Measurements from ENCODE around the gene TDP1. TPM values are rescaled to one million over a fixed set of nuclear protein-coding genes. Genes with fewer than 3 reads are reported as not detected.
"Not testable (repeated sequence)": the region's sequence is repeated elsewhere in the genome, so short reads cannot be mapped to it uniquely, and the experiment has no call there.

Gene TDP1
- total and polyA plus RNA-seq, 9 of the 15 experiments (the other 6 are each of a cell fraction or from before 2014, with no cell fraction given) = 21.4 to 41.6 (median 32.3) TPM

DNA sequence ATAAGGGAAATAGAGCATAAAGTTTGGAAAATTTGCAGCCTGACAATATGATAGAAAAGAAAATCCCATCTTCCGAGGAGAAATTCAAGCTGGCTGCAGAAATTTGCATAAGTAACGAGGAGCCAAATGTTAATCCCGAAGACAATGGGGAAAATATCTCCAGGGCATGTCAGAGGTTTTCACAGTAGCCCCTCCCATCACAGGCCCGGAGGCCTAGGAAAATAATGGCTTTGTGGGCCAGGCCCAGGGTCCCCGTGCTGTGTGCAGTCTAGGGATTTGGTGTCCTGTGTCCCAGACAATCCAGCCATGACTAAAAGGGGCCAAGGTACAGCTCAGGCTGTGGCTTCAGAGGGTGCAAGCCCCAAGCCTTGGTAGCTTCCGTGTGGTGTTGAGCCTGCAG is 133.8 kb downstream of the TDP1 start:
- CTCF ChIA-PET (ENCODE audit: low intra/inter-chr PET ratio); BruUV-seq (replicated peaks); H3K9me3 ChIP-seq (replicated peaks; ENCODE audit: control insufficient read depth, insufficient read depth, low read depth, low read length); H3K27me3 ChIP-seq (ENCODE audit: control insufficient read depth in 2 of 2, insufficient read depth in 2 of 2, low read length in 2 of 2); POLR2A ChIA-PET; H3K27ac ChIP-seq (ENCODE audit: extremely low read depth, low read depth, low read length); H3K36me3 ChIP-seq (ENCODE audit: control insufficient read depth, insufficient read depth, low read length); H3K9me1 ChIP-seq (ENCODE audit: control insufficient read depth, insufficient read depth, low read length); H4K20me1 ChIP-seq (replicated peaks; ENCODE audit: control insufficient read depth, insufficient read depth, low read length); FAIRE-seq; H3K4me3 ChIP-seq; in situ Hi-C loops (cut with MboI); H2AFZ ChIP-seq (ENCODE audit: low read depth, low read length); H3K4me2 ChIP-seq (ENCODE audit: insufficient read depth, low read length); H3K79me2 ChIP-seq (ENCODE audit: control insufficient read depth, insufficient read depth, low read length); H3K4me1 ChIP-seq (replicated peaks in 1 of 2; ENCODE audit: control insufficient read depth in 2 of 2, insufficient read depth in 2 of 2, low read length in 2 of 2); DNase-seq (ENCODE audit: extremely low read depth in 1 of 4, low spot score in 3 of 4); H3K9ac ChIP-seq (ENCODE audit: insufficient read depth in 1 of 2, low read depth in 2 of 2, low read length in 2 of 2); ATAC-seq; intact Hi-C loops (cut with micrococcal nuclease): not testable (repeated sequence)
- WGBS (ENCODE audit: insufficient coverage, low coverage, missing lambda C conversion rate) = 4% methylated on average over 5 of the region's 6 CpGs

DNA sequence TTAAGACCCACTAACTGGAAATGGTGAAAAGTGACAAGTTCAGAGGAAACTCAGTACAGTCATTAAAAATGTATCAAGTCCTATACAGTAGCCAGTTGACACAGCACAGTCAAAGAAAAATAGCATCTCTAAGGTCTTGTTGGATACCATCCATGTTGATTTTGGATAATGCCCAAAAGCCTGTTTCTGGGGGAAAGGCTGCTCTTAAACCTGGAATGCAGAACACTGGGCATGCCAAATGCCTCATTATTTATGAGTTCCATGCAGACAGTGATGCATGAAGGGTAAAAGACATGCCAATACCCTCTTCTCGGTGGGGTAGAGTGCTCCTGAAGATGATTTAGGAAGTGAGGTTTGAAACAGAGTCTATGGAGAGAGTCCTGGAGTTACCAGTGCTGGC is 135.7 kb downstream of the TDP1 start:
- H3K9ac ChIP-seq (ENCODE audit: insufficient read depth in 1 of 2, low read depth in 2 of 2, low read length in 2 of 2) = no peak overlapping the region
- no peaks in the 10 kb centered on the region for H4K20me1 ChIP-seq (replicated peaks; ENCODE audit: control insufficient read depth, insufficient read depth, low read length)
- H3K27me3 ChIP-seq (ENCODE audit: control insufficient read depth in 2 of 2, insufficient read depth in 2 of 2, low read length in 2 of 2) = no peaks in the 10 kb centered on the region
- in situ Hi-C loops (cut with MboI) = no loop called here
- ATAC-seq (no peak), DNase-seq (ENCODE audit: extremely low read depth in 1 of 4, low spot score in 3 of 4) (no peak), FAIRE-seq (no peak)
- WGBS (ENCODE audit: insufficient coverage, low coverage, missing lambda C conversion rate) = 0% methylated on average over 1 of the region's 1 CpG
- H2AFZ ChIP-seq (ENCODE audit: low read depth, low read length) = no peak overlapping the region
- no peaks in the 10 kb centered on the region for H3K4me1 ChIP-seq (replicated peaks in 1 of 2; ENCODE audit: control insufficient read depth in 2 of 2, insufficient read depth in 2 of 2, low read length in 2 of 2)
- ChIA-PET POLR2A (no interaction called here), CTCF (ENCODE audit: low intra/inter-chr PET ratio) (no interaction called here)
- no peaks in the 10 kb centered on the region for H3K9me1 ChIP-seq (ENCODE audit: control insufficient read depth, insufficient read depth, low read length)
- no peaks in the 10 kb centered on the region for H3K79me2 ChIP-seq (ENCODE audit: control insufficient read depth, insufficient read depth, low read length)
- H3K4me2 ChIP-seq (ENCODE audit: insufficient read depth, low read length) = no peak overlapping the region
- intact Hi-C loops (cut with micrococcal nuclease) = no loop called here
- no TSS peak for BruUV-seq (replicated peaks)
- H3K9me3 ChIP-seq (replicated peaks; ENCODE audit: control insufficient read depth, insufficient read depth, low read depth, low read length) = no peaks in the 10 kb centered on the region
- TF ChIP-seq UBTF (IDR thresholded peaks at IDR 0.05; ENCODE audit: borderline replicate concordance in 1 of 2, low read depth in 2 of 2, low read length in 2 of 2) (no peak), LARP7 (IDR thresholded peaks at IDR 0.05) (no peak), TGIF2 (CRISPR knock-in tag; IDR thresholded peaks at IDR 0.05) (no peak), RBFOX2 (IDR thresholded peaks at IDR 0.05; ENCODE audit: low read depth, low read length) (no peak), ZKSCAN3 (CRISPR knock-in tag; IDR thresholded peaks at IDR 0.05) (no peak)
- TF ChIP-seq, protein P1, sequence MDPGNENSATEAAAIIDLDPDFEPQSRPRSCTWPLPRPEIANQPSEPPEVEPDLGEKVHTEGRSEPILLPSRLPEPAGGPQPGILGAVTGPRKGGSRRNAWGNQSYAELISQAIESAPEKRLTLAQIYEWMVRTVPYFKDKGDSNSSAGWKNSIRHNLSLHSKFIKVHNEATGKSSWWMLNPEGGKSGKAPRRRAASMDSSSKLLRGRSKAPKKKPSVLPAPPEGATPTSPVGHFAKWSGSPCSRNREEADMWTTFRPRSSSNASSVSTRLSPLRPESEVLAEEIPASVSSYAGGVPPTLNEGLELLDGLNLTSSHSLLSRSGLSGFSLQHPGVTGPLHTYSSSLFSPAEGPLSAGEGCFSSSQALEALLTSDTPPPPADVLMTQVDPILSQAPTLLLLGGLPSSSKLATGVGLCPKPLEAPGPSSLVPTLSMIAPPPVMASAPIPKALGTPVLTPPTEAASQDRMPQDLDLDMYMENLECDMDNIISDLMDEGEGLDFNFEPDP (CRISPR knock-in tag; IDR thresholded peaks at IDR 0.05) = no peak
- H3K4me3 ChIP-seq = no peak overlapping the region
- H3K36me3 ChIP-seq (ENCODE audit: control insufficient read depth, insufficient read depth, low read length) = no peaks in the 10 kb centered on the region
- H3K27ac ChIP-seq (ENCODE audit: extremely low read depth, low read depth, low read length) = no peak overlapping the region
